DND-41 (cell line): ENCODE results near the gene PDZRN4.

Experiments
- EZH2 ChIP-seq: IDR thresholded peaks from 3 replicates; pipeline ENCODE4 v1.6.1; 2012; ENCODE audit warnings: borderline replicate concordance, low read depth, mild to moderate bottlenecking, moderate library complexity, low read length, inconsistent platforms; ENCODE audit not compliant: severe bottlenecking
- TF ChIP-seq, protein P1 (sequence below): IDR thresholded peaks from 2 replicates; pipeline ENCODE4 v1.5.1; 2012; ENCODE audit warnings: borderline replicate concordance, low read length, moderate library complexity, mild to moderate bottlenecking; ENCODE audit not compliant: poor library complexity, severe bottlenecking; ENCODE audit errors: extremely low read depth

DNA sequence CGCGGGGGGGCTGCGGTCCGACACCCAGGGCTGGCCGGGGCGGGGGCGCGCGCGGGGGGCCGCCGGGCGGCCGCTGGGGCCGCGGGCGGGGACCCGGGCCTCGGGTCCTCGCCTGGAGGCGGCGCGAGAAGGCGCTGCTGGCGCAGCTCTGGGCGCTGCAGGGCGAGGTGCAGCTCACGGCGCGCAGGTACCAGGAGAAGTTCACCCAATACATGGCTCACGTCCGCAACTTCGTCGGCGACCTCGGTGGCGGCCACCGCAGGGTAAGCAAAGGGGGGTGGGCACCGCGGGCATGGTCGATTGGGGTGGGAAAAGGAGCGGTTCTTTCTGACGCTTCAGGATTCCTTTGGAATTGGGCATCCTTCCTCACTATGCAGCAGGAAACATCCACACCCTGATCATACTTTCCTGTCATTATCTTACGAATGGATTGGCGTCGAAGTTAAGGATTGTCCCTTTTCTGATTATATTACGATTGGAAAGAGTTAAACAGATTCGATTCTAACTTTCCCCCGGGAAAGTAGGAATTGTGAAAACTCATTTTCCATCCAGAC is 798 bp downstream of the PDZRN4 start:
- TF ChIP-seq, protein P1, sequence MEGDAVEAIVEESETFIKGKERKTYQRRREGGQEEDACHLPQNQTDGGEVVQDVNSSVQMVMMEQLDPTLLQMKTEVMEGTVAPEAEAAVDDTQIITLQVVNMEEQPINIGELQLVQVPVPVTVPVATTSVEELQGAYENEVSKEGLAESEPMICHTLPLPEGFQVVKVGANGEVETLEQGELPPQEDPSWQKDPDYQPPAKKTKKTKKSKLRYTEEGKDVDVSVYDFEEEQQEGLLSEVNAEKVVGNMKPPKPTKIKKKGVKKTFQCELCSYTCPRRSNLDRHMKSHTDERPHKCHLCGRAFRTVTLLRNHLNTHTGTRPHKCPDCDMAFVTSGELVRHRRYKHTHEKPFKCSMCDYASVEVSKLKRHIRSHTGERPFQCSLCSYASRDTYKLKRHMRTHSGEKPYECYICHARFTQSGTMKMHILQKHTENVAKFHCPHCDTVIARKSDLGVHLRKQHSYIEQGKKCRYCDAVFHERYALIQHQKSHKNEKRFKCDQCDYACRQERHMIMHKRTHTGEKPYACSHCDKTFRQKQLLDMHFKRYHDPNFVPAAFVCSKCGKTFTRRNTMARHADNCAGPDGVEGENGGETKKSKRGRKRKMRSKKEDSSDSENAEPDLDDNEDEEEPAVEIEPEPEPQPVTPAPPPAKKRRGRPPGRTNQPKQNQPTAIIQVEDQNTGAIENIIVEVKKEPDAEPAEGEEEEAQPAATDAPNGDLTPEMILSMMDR, result no peak
- no peak for TF ChIP-seq EZH2
